Cardiac muscle cell (in vitro differentiated cells and primary cell): ENCODE results near the gene DAPK1. TPM values are rescaled to one million over a fixed set of nuclear protein-coding genes. Genes with fewer than 3 reads are reported as not detected.

Source experiments
- DNase-seq, 2 donors: peaks; one replicate each; pipeline versions ENCODE4 v3.0.0 to v3.0.0-alpha.2; 2010 to 2017; ENCODE audit warnings: low read depth in 1 of 2, low spot score in 1 of 2
- H3K27ac ChIP-seq: fragments of 200-600 bp; sonication (generic); 2 replicates; pipeline ENCODE4 v1.5.1; 2016
- H3K27me3 ChIP-seq: fragments of 200-600 bp; sonication (generic); 2 replicates; pipeline ENCODE4 v1.6.0; 2016; ENCODE audit warnings: control low read depth
- H3K36me3 ChIP-seq: fragments of 200-600 bp; sonication (generic); 2 replicates; pipeline ENCODE4 v1.5.1; 2016; ENCODE audit warnings: control low read depth
- H3K4me1 ChIP-seq: fragments of 200-600 bp; sonication (generic); 2 replicates; pipeline ENCODE4 v1.8.1; 2017; ENCODE audit warnings: low read depth, mild to moderate bottlenecking, mixed run types
- H3K4me3 ChIP-seq: fragments of 200-600 bp; sonication (generic); 2 replicates; pipeline ENCODE4 v1.5.1; 2016; ENCODE audit warnings: mild to moderate bottlenecking
- H3K9me3 ChIP-seq: fragments of 200-600 bp; sonication (generic); 2 replicates; pipeline ENCODE4 v1.5.1; 2017; ENCODE audit warnings: low read depth, mild to moderate bottlenecking, control low read depth
- CTCF ChIP-seq: IDR thresholded peaks from 2 replicates; pipeline ENCODE4 v1.5.1; 2012; ENCODE audit warnings: low read depth, mild to moderate bottlenecking, low read length
- polyA plus RNA-seq: library from polyadenylated mRNA; unstranded; fragments of >200 nt; fragmentation: Nextera tagmentation; extraction: Ambion mirVana; gene quantifications from 2 replicates; pipeline ENCODE4 v1.2.1, GENCODE V29; 2016
- total RNA-seq: library from RNA; depleted of rRNA; stranded (reverse); fragments of >200 nt; gene quantifications from 2 replicates; pipeline ENCODE4 v1.2.3, GENCODE V29; 2016

Gene DAPK1
- total and polyA plus RNA-seq, 2 experiments from 2014 or later: 21.0 to 39.6 TPM

GRCh38 chr9:87722393-87723088 is 224.9 kb downstream of the DAPK1 start:
- DNase-seq: no peak
- Histone ChIP-seq H3K36me3 (no peaks in the 10 kb centered on the region), H3K27ac (no peak overlapping the region), H3K27me3 (no peaks in the 10 kb centered on the region), H3K4me1 (no peaks in the 10 kb centered on the region), H3K4me3 (no peak overlapping the region), H3K9me3 (no peaks in the 10 kb centered on the region)
- no peak for TF ChIP-seq CTCF

- H3K27ac ChIP-seq: peak overlapping the region; percentile 77
- no peaks in the 10 kb centered on the region for H3K4me1 ChIP-seq
- H3K9me3 ChIP-seq: no peaks in the 10 kb centered on the region
- H3K27me3 ChIP-seq: no peaks in the 10 kb centered on the region
- no peak for TF ChIP-seq CTCF
- DNase-seq: peak in 1 of 2 donors; percentile 59
- H3K36me3 ChIP-seq: peaks cover 12% of the 10 kb centered on the region
- H3K4me3 ChIP-seq: peak overlapping the region; percentile 42
Measured at GRCh38 chr9:87725356-87725899, 227.8 kb downstream of the DAPK1 start.

- peak; percentile 85 to 93 for DNase-seq
- no peaks in the 10 kb centered on the region for H3K9me3 ChIP-seq
Measured at GRCh38 chr9:87725900-87726709, 228.4 kb downstream of the DAPK1 start, which contains the start of gene CTSL. TSS of gene CTSL (plus strand) at chr9:87726119. CDS start at chr9:87727604, 1,485 bp downstream.

GRCh38 chr9:87729246-87729645 is 231.6 kb downstream of the DAPK1 start:
- Histone ChIP-seq H3K27ac (no peak overlapping the region), H3K9me3 (no peaks in the 10 kb centered on the region), H3K4me1 (no peaks in the 10 kb centered on the region), H3K4me3 (no peak overlapping the region), H3K27me3 (no peaks in the 10 kb centered on the region), H3K36me3 (peaks cover 17% of the 10 kb centered on the region)
- TF ChIP-seq CTCF: no peak
- DNase-seq: no peak

More at GRCh38 chr9:87725900-87726709, 228.4 kb downstream of the DAPK1 start, which contains the start of gene CTSL:
- peak within 1 kb of the TSS; percentile 42 for H3K4me3 ChIP-seq
- H3K36me3 ChIP-seq: peaks cover 17% of the 10 kb centered on the region
- H3K4me1 ChIP-seq: no peaks in the 10 kb centered on the region
- H3K27ac ChIP-seq: peak within 1 kb of the TSS; percentile 77
- no peaks in the 10 kb centered on the region for H3K27me3 ChIP-seq
- TF ChIP-seq CTCF: peak; percentile 21

- Histone ChIP-seq H3K27ac (no peak overlapping the region), H3K9me3 (no peaks in the 10 kb centered on the region), H3K36me3 (peaks cover 17% of the 10 kb centered on the region), H3K27me3 (no peaks in the 10 kb centered on the region), H3K4me3 (no peak overlapping the region), H3K4me1 (no peaks in the 10 kb centered on the region)
- TF ChIP-seq CTCF: no peak
- no peak for DNase-seq
Measured at GRCh38 chr9:87731321-87731720, 233.7 kb downstream of the DAPK1 start.
